Measurements from ENCODE around the gene DNAH10. TPM values are rescaled to one million over a fixed set of nuclear protein-coding genes. Genes with fewer than 3 reads are reported as not detected.

Gene DNAH10
- total RNA-seq, 1 experiment from 2014 or later: 0.06 TPM

GRCh38 chr12:123886931-123887582 is 125.0 kb downstream of the DNAH10 start:
- DNase-seq (ENCODE audit: low read depth): no peak

DNA sequence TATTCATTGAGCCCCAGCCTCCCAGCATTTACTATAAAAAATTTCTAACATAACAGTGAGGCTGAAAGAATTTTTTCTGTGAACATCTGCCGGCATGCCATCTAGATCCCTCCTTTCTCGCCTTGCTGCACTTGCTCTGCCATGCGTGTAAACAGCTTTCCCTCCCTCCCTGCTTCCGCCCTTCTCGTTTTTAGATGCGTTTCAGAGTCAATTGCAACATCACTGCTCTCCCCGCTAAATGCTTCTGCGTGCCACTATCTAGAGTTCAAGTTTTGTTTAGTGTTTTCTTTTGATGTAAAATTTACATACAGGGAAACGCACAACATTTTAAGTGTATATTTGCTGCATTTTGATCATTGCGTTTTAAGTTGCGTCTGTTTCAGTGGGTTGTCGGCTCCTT is 126.9 kb downstream of the DNAH10 start:
- no peak for DNase-seq (ENCODE audit: low read depth)

GRCh38 chr12:123889848-123890535 is 127.9 kb downstream of the DNAH10 start:
- no peak for DNase-seq (ENCODE audit: low read depth)

DNA sequence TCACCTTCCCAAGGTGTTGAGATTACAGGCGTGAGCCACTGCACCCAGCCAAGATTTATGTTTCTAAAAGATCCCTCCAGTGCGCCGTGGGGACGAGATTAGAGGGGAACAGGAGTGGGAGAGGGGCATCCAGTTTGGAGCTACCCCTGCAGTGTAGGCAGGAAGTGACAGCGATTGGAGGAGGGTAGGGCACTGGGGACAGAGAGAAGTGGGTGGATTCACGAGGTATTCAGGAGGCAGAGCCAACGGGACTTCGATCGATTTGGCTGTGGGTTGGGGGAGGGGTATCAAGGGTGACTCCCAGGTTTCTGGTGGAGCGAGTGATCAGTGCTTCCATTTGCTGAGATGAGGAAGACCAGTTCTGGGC is 128.4 kb downstream of the DNAH10 start:
- DNase-seq (ENCODE audit: low read depth): no peak

DNA sequence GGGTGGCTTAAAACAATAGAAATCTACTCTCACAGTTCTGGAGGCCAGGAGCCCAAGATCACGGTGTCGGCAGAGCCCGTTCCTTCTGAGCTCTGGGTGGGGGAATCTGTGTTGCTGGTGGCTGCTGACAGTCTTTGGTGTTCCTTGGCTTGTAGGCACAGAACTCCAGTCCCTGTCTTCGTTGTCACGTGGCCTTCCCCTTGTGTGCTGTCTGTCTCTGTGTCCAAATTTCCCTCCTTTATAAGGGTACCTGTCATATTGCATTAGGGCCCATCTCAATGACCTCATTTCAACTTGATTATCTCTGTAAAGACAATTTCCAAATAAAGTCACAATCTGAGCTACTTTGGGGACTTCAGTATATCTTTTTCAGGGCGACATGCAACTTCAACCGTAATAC is 128.9 kb downstream of the DNAH10 start:
- DNase-seq (ENCODE audit: low read depth): no peak

DNA sequence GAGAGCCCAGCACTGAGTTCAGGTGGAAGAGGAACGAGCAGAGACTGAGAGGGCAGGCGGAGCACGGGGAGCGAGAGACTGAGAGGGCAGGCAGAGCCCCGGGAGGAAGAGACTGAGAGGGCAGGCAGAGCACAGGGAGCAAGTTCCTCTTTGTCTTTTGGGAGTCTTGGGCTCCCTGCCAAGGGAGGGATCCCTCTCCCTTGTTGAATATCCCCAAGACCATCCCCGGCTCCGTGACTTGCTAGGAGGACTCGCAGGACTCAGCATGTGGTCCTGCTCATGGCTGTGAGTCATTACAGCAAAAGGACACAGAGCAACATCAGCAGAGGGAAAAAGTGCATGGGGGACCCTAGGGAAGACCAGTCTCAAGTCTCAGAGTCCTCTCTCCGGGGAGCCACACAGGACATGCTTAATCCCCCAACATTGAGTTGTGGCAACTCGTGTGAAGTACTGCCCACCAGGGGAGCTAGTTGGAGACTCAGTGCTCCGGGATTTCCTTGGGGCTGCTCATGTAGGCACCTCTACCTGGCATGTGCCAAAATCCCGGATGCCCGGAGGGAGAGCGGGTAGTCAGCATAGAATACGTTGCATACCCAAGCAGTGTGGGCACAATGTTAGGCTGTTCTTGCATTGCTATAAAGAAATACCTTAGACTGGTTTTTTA is 129.5 kb downstream of the DNAH10 start:
- DNase-seq (ENCODE audit: low read depth): peak; percentile 46

DNA sequence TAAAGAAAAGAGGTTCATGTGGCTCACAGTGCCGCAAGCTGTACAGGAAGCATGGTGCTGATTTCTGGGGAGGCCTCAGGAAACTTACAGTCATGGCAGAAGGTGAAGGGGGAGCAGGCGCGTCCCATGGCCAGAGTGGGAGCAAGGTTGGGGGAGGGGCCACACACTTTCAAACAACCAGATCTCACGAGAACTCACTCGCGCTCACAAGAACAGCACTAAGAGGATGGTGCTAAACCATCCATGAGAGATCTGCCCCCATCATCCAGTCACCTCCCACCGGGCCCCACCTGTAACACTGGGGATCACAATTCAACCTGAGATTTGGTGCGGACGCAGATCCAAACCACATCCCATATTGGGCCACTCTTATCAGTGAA is 130.1 kb downstream of the DNAH10 start:
- no peak for DNase-seq (ENCODE audit: low read depth)

- no peak for DNase-seq (ENCODE audit: low read depth)
These were observed 130.8 kb downstream of the DNAH10 start for GRCh38 chr12:123892853-123893252.

DNA sequence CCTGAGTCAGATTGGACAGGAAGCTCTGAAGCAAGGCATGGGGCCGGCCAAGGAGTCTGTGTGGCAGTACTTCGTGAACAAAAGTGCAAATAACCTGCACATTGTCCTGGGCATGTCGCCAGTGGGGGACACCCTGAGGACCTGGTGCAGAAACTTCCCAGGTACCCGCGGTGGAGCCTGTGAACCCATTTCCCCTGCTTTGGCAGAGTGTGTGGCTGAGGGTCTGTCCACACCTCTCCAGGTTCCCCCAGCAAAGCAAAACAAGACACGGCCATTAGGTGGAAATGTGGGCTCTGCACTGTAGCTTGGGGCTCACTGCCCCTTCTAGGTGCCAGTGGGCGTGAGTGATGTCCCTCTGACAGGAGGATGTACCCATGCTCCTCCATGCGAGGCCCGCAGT is 131.2 kb downstream of the DNAH10 start:
- DNase-seq (ENCODE audit: low read depth): no peak

DNA sequence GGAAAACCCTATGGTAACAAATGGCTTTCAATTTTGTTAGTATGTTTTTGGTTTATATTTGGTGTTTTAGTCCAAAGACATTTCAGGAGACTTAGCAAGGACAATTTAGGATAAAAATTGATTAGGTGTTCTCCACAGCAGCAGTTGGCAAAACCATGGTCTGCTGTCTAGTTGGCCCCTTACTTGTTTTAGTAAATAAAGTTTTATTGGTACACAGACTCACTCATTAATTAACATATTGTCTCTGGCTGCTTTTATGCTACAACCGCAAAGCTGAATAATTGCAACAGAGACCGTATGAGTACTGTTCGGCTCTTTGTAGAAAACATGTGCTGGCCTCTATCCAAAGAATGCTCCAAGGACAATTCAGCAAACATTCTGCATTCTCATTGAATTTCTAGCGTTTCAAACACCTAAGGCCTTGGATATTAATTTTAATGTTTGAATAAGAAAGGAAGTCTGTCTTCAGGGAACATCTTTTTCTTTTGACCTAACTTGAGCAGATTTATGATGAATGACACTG is 132.8 kb downstream of the DNAH10 start:
- no peak for DNase-seq (ENCODE audit: low read depth)

DNA sequence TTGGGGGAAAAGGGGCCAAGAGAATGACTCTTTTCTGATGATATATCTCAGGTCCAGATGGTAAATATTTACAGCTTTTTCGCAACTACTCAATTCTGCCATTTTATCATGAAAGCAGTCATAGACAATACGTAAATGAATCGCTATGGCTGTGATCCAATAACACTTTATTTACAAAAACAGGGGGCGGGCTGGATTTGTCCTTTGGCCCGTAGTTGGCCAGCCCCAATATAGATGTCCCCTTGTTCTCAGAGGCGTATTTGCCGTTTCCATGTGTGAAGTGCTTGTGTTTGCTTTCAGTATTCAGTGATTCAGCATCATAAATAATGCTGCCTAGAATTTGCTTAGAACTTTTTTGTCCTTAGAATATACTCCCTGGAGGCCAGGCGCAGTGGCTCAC is 133.3 kb downstream of the DNAH10 start:
- no peak for DNase-seq (ENCODE audit: low read depth)

DNA sequence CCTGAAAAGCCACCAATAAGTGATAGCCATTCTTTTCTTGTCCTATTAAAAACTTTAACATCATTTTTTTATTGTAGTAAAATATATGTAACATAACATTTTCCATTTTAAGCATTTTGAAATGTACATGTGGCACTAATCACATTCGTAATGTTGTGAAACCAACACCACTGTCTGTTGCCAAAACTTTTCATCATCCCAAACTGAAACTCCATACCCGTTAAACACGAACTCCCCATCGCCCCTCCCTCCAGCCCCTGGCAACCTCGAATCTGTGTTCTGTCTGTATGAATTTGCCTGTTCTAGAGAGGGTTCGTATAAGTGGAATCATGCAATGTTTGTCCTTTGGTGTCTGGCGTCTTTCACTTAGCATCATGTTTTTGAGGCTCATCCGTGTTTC is 134.7 kb downstream of the DNAH10 start:
- DNase-seq (ENCODE audit: low read depth): no peak

- DNase-seq (ENCODE audit: low read depth): peak; percentile 90
These were observed 135.1 kb downstream of the DNAH10 start for GRCh38 chr12:123897221-123897620.

DNA sequence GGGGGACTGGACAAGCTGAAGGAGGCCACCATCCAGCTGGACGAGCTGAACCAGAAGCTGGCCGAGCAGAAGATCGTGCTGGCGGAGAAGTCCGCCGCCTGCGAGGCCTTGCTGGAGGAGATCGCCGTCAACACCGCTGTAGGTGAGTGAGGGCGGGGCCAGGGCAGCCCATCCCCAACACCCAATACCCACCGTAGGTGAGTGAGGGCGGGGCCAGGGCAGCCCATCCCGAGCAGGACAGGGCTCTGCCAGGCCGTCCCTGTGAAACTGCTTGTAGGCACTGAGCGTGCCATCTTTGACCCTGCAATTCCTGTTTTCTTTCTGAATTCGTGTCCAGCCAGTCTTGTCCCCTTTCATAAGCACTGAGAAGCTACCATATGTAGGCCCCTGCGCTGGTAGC is 136.6 kb downstream of the DNAH10 start:
- DNase-seq (ENCODE audit: low read depth): no peak

- DNase-seq (ENCODE audit: low read depth): no peak
These were observed 137.3 kb downstream of the DNAH10 start for GRCh38 chr12:123899368-123899767.

GRCh38 chr12:123900871-123901376 is 138.8 kb downstream of the DNAH10 start:
- peak; percentile 45 for DNase-seq (ENCODE audit: low read depth)

DNA sequence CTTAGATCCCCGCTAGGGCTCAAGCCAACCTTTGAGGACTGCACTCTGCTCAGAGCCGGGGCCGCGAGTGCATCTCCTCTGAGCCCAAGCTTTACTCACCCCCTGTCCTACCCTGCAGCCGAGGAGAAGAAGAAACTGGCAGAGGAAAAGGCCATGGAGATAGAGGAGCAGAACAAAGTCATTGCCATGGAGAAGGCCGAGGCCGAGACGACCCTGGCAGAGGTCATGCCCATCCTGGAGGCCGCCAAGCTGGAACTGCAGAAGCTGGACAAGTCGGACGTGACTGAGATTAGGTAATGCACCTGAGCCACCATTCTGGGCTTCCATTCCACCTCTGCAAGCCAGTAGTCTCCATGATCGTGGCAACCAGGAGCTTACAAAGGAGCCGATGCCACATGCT is 140.7 kb downstream of the DNAH10 start:
- DNase-seq (ENCODE audit: low read depth): no peak

DNA sequence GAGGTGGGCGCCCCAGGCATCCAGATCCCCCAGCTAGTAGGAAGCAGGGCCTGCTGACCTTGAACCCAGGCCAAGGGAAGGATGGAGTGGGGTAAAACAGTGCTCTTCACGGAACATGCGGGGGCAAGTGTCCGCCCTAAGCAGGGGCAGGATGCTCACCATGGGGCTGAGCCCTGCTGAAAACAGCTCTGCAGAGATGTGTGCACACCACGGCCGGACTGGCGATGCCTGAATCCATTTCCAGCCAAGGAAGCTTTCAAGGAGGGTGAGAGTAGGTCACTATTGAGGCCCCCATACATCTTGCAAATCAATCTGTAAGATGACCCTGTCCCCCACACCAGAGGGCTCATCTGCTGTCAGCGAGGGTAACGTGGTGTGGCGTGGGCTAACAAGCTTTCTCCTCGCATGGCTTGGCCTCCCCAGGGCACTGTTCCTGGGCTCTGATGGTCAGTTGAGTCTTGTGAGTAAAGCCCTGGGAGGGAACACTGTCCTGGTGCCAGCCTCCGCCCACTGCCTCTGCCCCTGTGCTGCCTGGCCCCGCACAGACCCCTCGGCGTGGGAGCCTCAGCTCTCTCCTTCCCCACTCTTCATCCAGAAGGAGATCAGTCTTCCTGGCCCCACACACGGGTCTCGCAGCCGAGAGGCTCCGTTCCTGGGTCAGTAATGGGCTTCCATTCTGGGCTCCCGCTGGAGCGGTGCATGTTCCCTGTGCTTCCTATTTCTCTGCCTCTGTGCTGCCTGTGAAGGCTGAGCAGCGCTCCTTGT is 141.4 kb downstream of the DNAH10 start:
- no peak for DNase-seq (ENCODE audit: low read depth)

- DNase-seq (ENCODE audit: low read depth): peak; percentile 75
These were observed 143.3 kb downstream of the DNAH10 start for GRCh38 chr12:123905319-123905925.

DNA sequence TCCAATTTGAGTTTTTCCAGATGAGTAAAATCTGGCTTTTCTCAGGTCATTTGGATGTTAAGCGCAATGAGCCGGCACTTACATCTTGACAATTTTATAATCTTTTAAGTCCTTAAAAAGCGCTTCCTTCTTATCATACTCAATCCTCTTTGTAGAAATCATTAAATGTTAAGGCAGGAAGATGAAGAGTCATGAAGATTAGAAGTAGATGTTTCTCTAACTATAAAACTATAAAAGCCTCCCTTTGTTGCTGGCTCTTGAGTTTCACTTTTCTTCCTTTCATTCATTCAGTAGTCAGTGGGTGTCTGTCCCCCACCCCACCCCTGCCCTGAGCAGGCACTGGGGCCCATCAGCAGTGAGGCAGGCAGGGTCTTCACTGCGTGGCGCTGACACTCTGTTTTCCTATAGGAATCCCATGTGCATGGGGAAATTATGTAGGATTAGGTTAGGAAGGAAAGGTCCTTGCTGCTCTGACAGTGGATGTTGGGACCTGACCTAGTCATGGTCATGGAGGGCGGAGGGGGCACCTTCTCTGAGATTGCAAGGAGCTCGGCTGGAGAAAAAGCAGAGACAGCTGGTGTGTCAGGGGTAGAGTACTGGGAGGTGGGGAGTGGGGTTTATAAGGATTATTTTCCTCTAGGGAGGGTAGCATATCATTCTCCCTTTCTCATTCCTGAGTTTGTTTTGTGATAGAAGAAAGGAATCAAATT is 144.8 kb downstream of the DNAH10 start:
- no peak for DNase-seq (ENCODE audit: low read depth)

All from Daoy (cell line).